Neural progenitor cell (in vitro differentiated cells): ENCODE measurements around the gene MPO. TPM values are rescaled to one million over a fixed set of nuclear protein-coding genes. Genes with fewer than 3 reads are reported as not detected.
A peak's percentile ranks its signal among the peaks of the same experiment; 100 is the strongest.

Experiments
- DNase-seq: peaks from one replicate; pipeline ENCODE4 v3.0.0-alpha.2; 2016; ENCODE audit warnings: low spot score
- H2AFZ ChIP-seq: fragments of 200-600 bp; sonication (generic); replicated peaks from 2 replicates; pipeline ENCODE4 v1.6.1; 2016; ENCODE audit warnings: antibody characterized with exemption
- H3F3A ChIP-seq: fragments of 200-600 bp; sonication (generic); 2 replicates; pipeline ENCODE4 v1.6.1; 2016; ENCODE audit warnings: antibody characterized with exemption, low read depth
- H3K27ac ChIP-seq: fragments of 200-600 bp; sonication (generic); 2 replicates; pipeline ENCODE4 v1.5.1; 2016; ENCODE audit warnings: mild to moderate bottlenecking
- H3K27me3 ChIP-seq: fragments of 200-600 bp; sonication (generic); 2 replicates; pipeline ENCODE4 v1.6.1; 2016; ENCODE audit warnings: mild to moderate bottlenecking, moderate library complexity
- H3K36me3 ChIP-seq: fragments of 200-600 bp; sonication (generic); 2 replicates; pipeline ENCODE4 v1.5.1; 2016
- H3K4me1 ChIP-seq: fragments of 200-600 bp; sonication (generic); 2 replicates; pipeline ENCODE4 v1.6.1; 2016; ENCODE audit warnings: mixed run types
- H3K4me2 ChIP-seq: fragments of 200-600 bp; sonication (generic); 2 replicates; pipeline ENCODE4 v1.6.1; 2016
- H3K4me3 ChIP-seq: fragments of 200-600 bp; sonication (generic); 2 replicates; pipeline ENCODE4 v1.5.1; 2016
- H3K79me2 ChIP-seq: fragments of 200-600 bp; sonication (generic); 2 replicates; pipeline ENCODE4 v1.6.1; 2016; ENCODE audit warnings: low read depth
- H3K9ac ChIP-seq: fragments of 200-600 bp; sonication (generic); 2 replicates; pipeline ENCODE4 v1.6.1; 2016
- H3K9me3 ChIP-seq: fragments of 200-600 bp; sonication (generic); 2 replicates; pipeline ENCODE4 v1.5.1; 2016; ENCODE audit warnings: low read depth
- H4K20me1 ChIP-seq: fragments of 200-600 bp; sonication (generic); 2 replicates; pipeline ENCODE4 v1.6.1; 2016; ENCODE audit warnings: low read depth
- H3K27ac Mint-ChIP-seq: 3 replicates; pipeline ENCODE4 v1.8.0; 2021; ENCODE audit warnings: mixed read lengths
- H3K27me3 Mint-ChIP-seq: 2 replicates; pipeline ENCODE4 v1.8.0; 2022; ENCODE audit warnings: low read depth, mild to moderate bottlenecking, inconsistent platforms, moderate library complexity, mixed read lengths; ENCODE audit not compliant: insufficient read depth
- H3K36me3 Mint-ChIP-seq: 3 replicates; pipeline ENCODE4 v1.8.0; 2021; ENCODE audit warnings: mixed read lengths
- H3K4me1 Mint-ChIP-seq: 3 replicates; pipeline ENCODE4 v1.8.0; 2021; ENCODE audit warnings: mixed read lengths
- H3K4me3 Mint-ChIP-seq: 3 replicates; pipeline ENCODE4 v1.8.0; 2021; ENCODE audit warnings: mild to moderate bottlenecking, moderate library complexity, mixed read lengths
- H3K9me3 Mint-ChIP-seq: 3 replicates; pipeline ENCODE4 v1.8.0; 2020; ENCODE audit warnings: mixed read lengths
- EZH2 ChIP-seq: fragments of 200-600 bp; sonication (generic); IDR thresholded peaks from 2 replicates; pipeline ENCODE4 v1.6.1; 2017; ENCODE audit warnings: antibody characterized with exemption, mild to moderate bottlenecking, moderate library complexity
- EZH2phosphoT487 ChIP-seq: fragments of 200-600 bp; sonication (generic); IDR thresholded peaks from 2 replicates; pipeline ENCODE4 v1.6.1; 2017; ENCODE audit warnings: antibody characterized with exemption
- total RNA-seq: library from RNA; depleted of rRNA; stranded (reverse); fragments of >200 nt; gene quantifications from 2 replicates; pipeline ENCODE4 v1.2.3, GENCODE V29; 2015; ENCODE audit warnings: low replicate concordance
- TF ChIP-seq, protein P1 (sequence below): fragments of 200-600 bp; sonication (generic); IDR thresholded peaks from 2 replicates; pipeline ENCODE4 v1.5.1; 2017; ENCODE audit warnings: antibody characterized with exemption, mild to moderate bottlenecking

MPO gene
- total RNA-seq, 1 donor from 2014 or later, result not detected

GRCh38 chr17:58311429-58311894, 30.7 kb upstream of the MPO start:
- H4K20me1 ChIP-seq, result no peaks in the 10 kb centered on the region
- H3F3A ChIP-seq, result no peaks in the 10 kb centered on the region
- H3K9ac ChIP-seq, result no peak overlapping the region
- no peak overlapping the region for H3K4me3 Mint-ChIP-seq
- no peak overlapping the region for H3K4me3 ChIP-seq
- H3K36me3 ChIP-seq, result no peaks in the 10 kb centered on the region
- H3K4me1 ChIP-seq, result no peaks in the 10 kb centered on the region
- TF ChIP-seq EZH2phosphoT487, result no peak
- TF ChIP-seq EZH2, result no peak
- TF ChIP-seq, protein P1, sequence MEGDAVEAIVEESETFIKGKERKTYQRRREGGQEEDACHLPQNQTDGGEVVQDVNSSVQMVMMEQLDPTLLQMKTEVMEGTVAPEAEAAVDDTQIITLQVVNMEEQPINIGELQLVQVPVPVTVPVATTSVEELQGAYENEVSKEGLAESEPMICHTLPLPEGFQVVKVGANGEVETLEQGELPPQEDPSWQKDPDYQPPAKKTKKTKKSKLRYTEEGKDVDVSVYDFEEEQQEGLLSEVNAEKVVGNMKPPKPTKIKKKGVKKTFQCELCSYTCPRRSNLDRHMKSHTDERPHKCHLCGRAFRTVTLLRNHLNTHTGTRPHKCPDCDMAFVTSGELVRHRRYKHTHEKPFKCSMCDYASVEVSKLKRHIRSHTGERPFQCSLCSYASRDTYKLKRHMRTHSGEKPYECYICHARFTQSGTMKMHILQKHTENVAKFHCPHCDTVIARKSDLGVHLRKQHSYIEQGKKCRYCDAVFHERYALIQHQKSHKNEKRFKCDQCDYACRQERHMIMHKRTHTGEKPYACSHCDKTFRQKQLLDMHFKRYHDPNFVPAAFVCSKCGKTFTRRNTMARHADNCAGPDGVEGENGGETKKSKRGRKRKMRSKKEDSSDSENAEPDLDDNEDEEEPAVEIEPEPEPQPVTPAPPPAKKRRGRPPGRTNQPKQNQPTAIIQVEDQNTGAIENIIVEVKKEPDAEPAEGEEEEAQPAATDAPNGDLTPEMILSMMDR, result no peak
- H3K4me2 ChIP-seq, result no peak overlapping the region
- H2AFZ ChIP-seq, result no peak overlapping the region
- peaks cover 42% of the 10 kb centered on the region for H3K4me1 Mint-ChIP-seq
- H3K36me3 Mint-ChIP-seq, result peaks cover 5% of the 10 kb centered on the region
- no peak overlapping the region for H3K27ac Mint-ChIP-seq
- no peaks in the 10 kb centered on the region for H3K9me3 ChIP-seq
- no peak overlapping the region for H3K27ac ChIP-seq
- H3K27me3 Mint-ChIP-seq, result peaks cover 26% of the 10 kb centered on the region
- H3K27me3 ChIP-seq, result no peaks in the 10 kb centered on the region
- no peak for DNase-seq
- no peaks in the 10 kb centered on the region for H3K9me3 Mint-ChIP-seq
- no peaks in the 10 kb centered on the region for H3K79me2 ChIP-seq

GRCh38 chr17:58310511-58311428, 30.0 kb upstream of the MPO start:
- Histone ChIP-seq H3K4me3 (no peak overlapping the region), H3K9me3 (no peaks in the 10 kb centered on the region), H4K20me1 (no peaks in the 10 kb centered on the region), H2AFZ (no peak overlapping the region), H3K27me3 (no peaks in the 10 kb centered on the region), H3K4me2 (no peak overlapping the region), H3K4me1 (no peaks in the 10 kb centered on the region), H3K79me2 (no peaks in the 10 kb centered on the region), H3K36me3 (no peaks in the 10 kb centered on the region), H3K9ac (no peak overlapping the region), H3K27ac (no peak overlapping the region), H3F3A (no peaks in the 10 kb centered on the region)
- DNase-seq, result no peak
- Mint-ChIP-seq H3K4me1 (peaks cover 42% of the 10 kb centered on the region), H3K4me3 (no peak overlapping the region), H3K27me3 (peaks cover 26% of the 10 kb centered on the region), H3K27ac (no peak overlapping the region), H3K9me3 (no peaks in the 10 kb centered on the region), H3K36me3 (peaks cover 5% of the 10 kb centered on the region)
- no peak for TF ChIP-seq EZH2

- Mint-ChIP-seq H3K27me3 (peaks cover 19% of the 10 kb centered on the region), H3K36me3 (peaks cover 2% of the 10 kb centered on the region), H3K27ac (peak overlapping the region; percentile 68), H3K4me3 (no peak overlapping the region), H3K9me3 (no peaks in the 10 kb centered on the region), H3K4me1 (peaks cover 35% of the 10 kb centered on the region)
- TF ChIP-seq, protein P1, result no peak
- TF ChIP-seq EZH2phosphoT487, result no peak
- Histone ChIP-seq H3K36me3 (no peaks in the 10 kb centered on the region), H3K4me1 (no peaks in the 10 kb centered on the region), H3K79me2 (no peaks in the 10 kb centered on the region), H3F3A (no peaks in the 10 kb centered on the region), H3K4me2 (no peak overlapping the region), H3K27me3 (no peaks in the 10 kb centered on the region), H3K9ac (no peak overlapping the region), H2AFZ (no peak overlapping the region), H3K4me3 (no peak overlapping the region), H3K9me3 (no peaks in the 10 kb centered on the region), H4K20me1 (no peaks in the 10 kb centered on the region), H3K27ac (no peak overlapping the region)
- DNase-seq, result no peak
Measured at GRCh38 chr17:58309918-58310259, 29.2 kb upstream of the MPO start.
